Gastrocnemius medialis (tissue), 4 donors: ENCODE measurements around the gene LRRC49.

Source experiments
- POLR2A ChIP-seq, 2 donors: fragments of 450-650 bp; IDR thresholded peaks; one replicate each; pipeline ENCODE4 v1.6.1; 2017; ENCODE audit warnings: antibody characterized with exemption in 2 of 2, mild to moderate bottlenecking in 2 of 2, moderate library complexity in 2 of 2
- TF ChIP-seq, protein P1 (sequence below), 5 experiments: fragments of 450-650 bp in 3 of 5; fragments of 200-600 bp in 2 of 5; sonication (generic) in 2 of 5; IDR thresholded peaks in 4 of 5; conservative IDR thresholded peaks in 1 of 5; 1 replicate in 4 of 5; 2 replicates in 1 of 5; pipeline ENCODE4 v1.5.1; 2016 to 2019; ENCODE audit warnings: antibody characterized with exemption in 5 of 5, mild to moderate bottlenecking in 3 of 5, moderate library complexity in 3 of 5

GRCh38 chr15:70880781-70881180, 11.8 kb upstream of the LRRC49 start:
- TF ChIP-seq, protein P1, sequence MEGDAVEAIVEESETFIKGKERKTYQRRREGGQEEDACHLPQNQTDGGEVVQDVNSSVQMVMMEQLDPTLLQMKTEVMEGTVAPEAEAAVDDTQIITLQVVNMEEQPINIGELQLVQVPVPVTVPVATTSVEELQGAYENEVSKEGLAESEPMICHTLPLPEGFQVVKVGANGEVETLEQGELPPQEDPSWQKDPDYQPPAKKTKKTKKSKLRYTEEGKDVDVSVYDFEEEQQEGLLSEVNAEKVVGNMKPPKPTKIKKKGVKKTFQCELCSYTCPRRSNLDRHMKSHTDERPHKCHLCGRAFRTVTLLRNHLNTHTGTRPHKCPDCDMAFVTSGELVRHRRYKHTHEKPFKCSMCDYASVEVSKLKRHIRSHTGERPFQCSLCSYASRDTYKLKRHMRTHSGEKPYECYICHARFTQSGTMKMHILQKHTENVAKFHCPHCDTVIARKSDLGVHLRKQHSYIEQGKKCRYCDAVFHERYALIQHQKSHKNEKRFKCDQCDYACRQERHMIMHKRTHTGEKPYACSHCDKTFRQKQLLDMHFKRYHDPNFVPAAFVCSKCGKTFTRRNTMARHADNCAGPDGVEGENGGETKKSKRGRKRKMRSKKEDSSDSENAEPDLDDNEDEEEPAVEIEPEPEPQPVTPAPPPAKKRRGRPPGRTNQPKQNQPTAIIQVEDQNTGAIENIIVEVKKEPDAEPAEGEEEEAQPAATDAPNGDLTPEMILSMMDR (IDR thresholded peaks at IDR 0.05 in 4 of 5, conservative IDR thresholded peaks at IDR 0.05 in 1 of 5): no peak
- no peak for TF ChIP-seq POLR2A (IDR thresholded peaks at IDR 0.05)
